Neuronal stem cell (in vitro differentiated cells): ENCODE measurements around the gene WBP2.

ENCODE experiments used
- DNase-seq: peaks from one replicate; pipeline ENCODE4 v3.0.0-alpha.2; 2013; ENCODE audit warnings: low spot score
- H2AFZ ChIP-seq: one replicate; pipeline ENCODE4 v1.6.1; 2013; ENCODE audit warnings: mild to moderate bottlenecking, low read length, inconsistent platforms
- H2AK5ac ChIP-seq: 2 replicates; pipeline ENCODE4 v1.6.1; 2013; ENCODE audit warnings: low read depth, mild to moderate bottlenecking, inconsistent platforms, low read length, moderate library complexity, mixed read lengths
- H2BK120ac ChIP-seq: 2 replicates; pipeline ENCODE4 v1.6.1; 2013; ENCODE audit warnings: low read depth, mild to moderate bottlenecking, inconsistent platforms, low read length, moderate library complexity, mixed read lengths
- H2BK12ac ChIP-seq: one replicate; pipeline ENCODE4 v1.6.1; 2013; ENCODE audit warnings: low read length, inconsistent platforms
- H2BK15ac ChIP-seq: 2 replicates; pipeline ENCODE4 v1.6.1; 2013; ENCODE audit warnings: mild to moderate bottlenecking, low read length, inconsistent platforms, mixed read lengths
- H2BK5ac ChIP-seq: one replicate; pipeline ENCODE4 v1.6.1; 2013; ENCODE audit warnings: inconsistent platforms, mild to moderate bottlenecking, low read length, moderate library complexity
- H3K14ac ChIP-seq: one replicate; pipeline ENCODE4 v1.6.1; 2013; ENCODE audit warnings: low read length, inconsistent platforms
- H3K18ac ChIP-seq: 2 replicates; pipeline ENCODE4 v1.6.1; 2013; ENCODE audit warnings: low read length, inconsistent platforms
- H3K23ac ChIP-seq: 2 replicates; pipeline ENCODE4 v1.6.1; 2013; ENCODE audit warnings: low read depth, mild to moderate bottlenecking, mixed read lengths, low read length, inconsistent platforms; ENCODE audit not compliant: poor library complexity
- H3K27ac ChIP-seq: replicated peaks from 3 replicates; pipeline ENCODE4 v1.5.1; 2013; ENCODE audit warnings: low read length, inconsistent platforms
- H3K27me3 ChIP-seq, 3 experiments: 2 replicates each; pipeline ENCODE4 v1.6.1; 2013; ENCODE audit warnings: low read length in 3 of 3, mild to moderate bottlenecking in 2 of 3, inconsistent platforms in 1 of 3, low read depth in 1 of 3, mixed read lengths in 1 of 3, moderate library complexity in 1 of 3; ENCODE audit not compliant: control insufficient read depth in 3 of 3, insufficient read depth in 3 of 3
- H3K36me3 ChIP-seq, 2 donors: replicated peaks in 1 of 2; 2 replicates each; pipeline ENCODE4 v1.6.1; 2013; ENCODE audit warnings: low read length in 2 of 2; ENCODE audit not compliant: control insufficient read depth in 2 of 2, insufficient read depth in 2 of 2
- H3K4ac ChIP-seq: 2 replicates; pipeline ENCODE4 v1.6.1; 2013; ENCODE audit warnings: inconsistent platforms, mild to moderate bottlenecking, low read length, moderate library complexity
- H3K4me1 ChIP-seq, 2 donors: 1 replicate in 1 of 2; 2 replicates in 1 of 2; pipeline ENCODE4 v1.6.1; 2013; ENCODE audit warnings: low read length in 2 of 2, low read depth in 1 of 2; ENCODE audit not compliant: control insufficient read depth in 2 of 2, insufficient read depth in 1 of 2
- H3K4me2 ChIP-seq: one replicate; pipeline ENCODE4 v1.6.1; 2013; ENCODE audit warnings: mild to moderate bottlenecking, low read length, inconsistent platforms; ENCODE audit not compliant: insufficient read depth, poor library complexity, severe bottlenecking
- H3K4me3 ChIP-seq, 2 donors: 2 replicates each; pipeline ENCODE4 v1.5.1; 2013; ENCODE audit warnings: low read length in 2 of 2, mild to moderate bottlenecking in 2 of 2, inconsistent platforms in 1 of 2, moderate library complexity in 1 of 2
- H3K79me1 ChIP-seq: one replicate; pipeline ENCODE4 v1.6.1; 2013; ENCODE audit warnings: low read depth, mild to moderate bottlenecking, inconsistent platforms, low read length, moderate library complexity
- H3K9ac ChIP-seq: one replicate; pipeline ENCODE4 v1.6.1; 2013; ENCODE audit warnings: mild to moderate bottlenecking, low read depth, low read length, inconsistent platforms; ENCODE audit not compliant: poor library complexity
- H3K9me3 ChIP-seq, 2 donors: replicated peaks in 1 of 2; 2 replicates each; pipeline versions ENCODE3 to v1.6.1; 2013; ENCODE audit warnings: low read length in 2 of 2, mild to moderate bottlenecking in 2 of 2, inconsistent platforms in 1 of 2, low read depth in 1 of 2, mixed read lengths in 1 of 2, moderate library complexity in 1 of 2; ENCODE audit not compliant: control insufficient read depth in 2 of 2, insufficient read depth in 1 of 2
- H4K8ac ChIP-seq: one replicate; pipeline ENCODE4 v1.6.1; 2013; ENCODE audit warnings: low read depth, mild to moderate bottlenecking, inconsistent platforms, low read length, moderate library complexity
- H4K91ac ChIP-seq: one replicate; pipeline ENCODE4 v1.6.1; 2013; ENCODE audit warnings: low read length, low read depth, mild to moderate bottlenecking, inconsistent platforms; ENCODE audit not compliant: poor library complexity
- WGBS, 2 donors: extraction: QIAGEN DNeasy Blood & Tissue Kit; methylation state at CpG; one replicate each; pipeline ENCODE4 v1.1.7; 2013; ENCODE audit warnings: missing lambda C conversion rate in 2 of 2, mixed read lengths in 1 of 2; ENCODE audit not compliant: insufficient read length in 2 of 2, insufficient replicate concordance in 1 of 2; ENCODE audit errors: extremely low coverage in 2 of 2; 5-methylcytosine and 5-hydroxymethylcytosine counted together

Gene WBP2

DNA sequence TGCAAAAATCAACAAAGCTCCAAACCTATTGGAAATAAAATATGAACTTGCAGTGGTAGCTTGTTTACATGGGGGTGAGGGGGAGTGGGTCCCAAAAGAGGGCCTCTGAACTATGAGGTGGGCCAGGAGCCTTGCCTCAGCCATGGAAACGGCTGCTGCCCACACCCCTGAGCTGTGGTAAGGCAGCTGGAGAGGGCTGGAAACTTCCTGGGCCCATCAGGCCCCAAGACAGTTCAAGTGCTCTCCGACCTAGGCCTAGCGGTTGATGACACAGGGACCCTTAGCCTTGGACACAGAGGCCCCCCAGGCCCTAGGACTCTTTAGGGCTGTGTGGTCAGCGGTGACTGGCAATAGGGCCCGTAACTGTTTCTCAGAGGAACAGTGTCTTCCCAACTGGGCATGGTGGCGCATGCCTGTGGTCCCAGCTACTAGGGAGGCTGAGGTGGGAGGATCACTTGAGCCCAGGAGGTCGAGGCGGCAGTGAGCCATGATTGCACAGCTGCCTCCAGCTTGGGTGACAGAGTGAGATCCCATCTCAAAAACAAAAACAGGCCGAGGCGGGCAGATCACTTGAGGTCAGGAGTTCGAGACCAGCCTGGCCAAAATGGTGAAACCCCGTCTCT is 29.3 kb downstream of the WBP2 start:
- Histone ChIP-seq H2BK120ac (no peak overlapping the region), H2BK12ac (no peak overlapping the region), H4K91ac (no peak overlapping the region), H3K4me1 (peaks cover 10 to 11% of the 10 kb centered on the region in 2 donors), H3K27me3 (no peaks in the 10 kb centered on the region), H2BK5ac (no peak overlapping the region), H3K4me2 (no peak overlapping the region), H3K23ac (peak overlapping the region; percentile 77), H3K79me1 (peaks cover 9% of the 10 kb centered on the region), H3K9me3 (no peaks in the 10 kb centered on the region), H3K9ac (no peak overlapping the region), H3K4ac (no peak overlapping the region), H3K18ac (no peak overlapping the region), H2AFZ (no peak overlapping the region), H3K14ac (no peak overlapping the region), H3K4me3 (no peak overlapping the region), H4K8ac (no peak overlapping the region), H3K27ac (no peak overlapping the region), H2AK5ac (no peak overlapping the region), H3K36me3 (peaks cover 39 to 56% of the 10 kb centered on the region in 2 donors), H2BK15ac (no peak overlapping the region)
- no peak for DNase-seq
- no CpG with 5 or more reads among the region's 12 CpGs for WGBS, 2 donors

DNA sequence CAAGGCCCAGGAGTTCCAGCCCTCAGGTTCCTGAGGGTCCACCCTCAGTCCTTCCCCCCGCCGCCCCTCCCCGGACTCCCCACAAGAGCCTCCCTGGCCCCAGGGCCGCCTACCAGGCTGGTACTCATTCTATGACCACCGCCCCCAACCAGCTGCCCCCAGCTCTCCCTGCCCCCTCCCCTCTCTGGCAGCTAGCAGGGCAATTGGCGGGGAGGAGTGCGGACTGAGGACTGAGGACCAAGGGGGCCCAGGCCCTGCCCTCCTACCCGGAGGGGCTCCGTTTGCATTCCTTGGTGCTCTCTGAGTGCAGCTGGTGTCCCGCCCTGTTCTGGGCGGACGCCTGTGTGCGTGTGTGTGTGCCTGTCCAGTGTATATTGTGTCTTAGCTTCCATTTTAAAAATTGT is 30.0 kb downstream of the WBP2 start:
- no peak overlapping the region for H2BK15ac ChIP-seq
- no peak overlapping the region for H4K8ac ChIP-seq
- H3K9me3 ChIP-seq, result no peaks in the 10 kb centered on the region
- H3K23ac ChIP-seq, result no peak overlapping the region
- no peak for DNase-seq
- peaks cover 9% of the 10 kb centered on the region for H3K79me1 ChIP-seq
- H2AFZ ChIP-seq, result no peak overlapping the region
- no peak overlapping the region for H4K91ac ChIP-seq
- H3K18ac ChIP-seq, result no peak overlapping the region
- no peak overlapping the region for H3K14ac ChIP-seq
- no peak overlapping the region for H3K4me2 ChIP-seq
- no peak overlapping the region for H3K9ac ChIP-seq
- H2AK5ac ChIP-seq, result no peak overlapping the region
- H2BK120ac ChIP-seq, result no peak overlapping the region
- H2BK5ac ChIP-seq, result no peak overlapping the region
- H3K36me3 ChIP-seq, result peaks cover 47 to 63% of the 10 kb centered on the region in 2 donors
- no peak overlapping the region for H2BK12ac ChIP-seq
- H3K27ac ChIP-seq, result no peak overlapping the region
- no peak overlapping the region for H3K4me3 ChIP-seq
- no CpG with 5 or more reads among the region's 13 CpGs for WGBS, 2 donors
- H3K27me3 ChIP-seq, result no peaks in the 10 kb centered on the region
- no peak overlapping the region for H3K4ac ChIP-seq
- peaks cover 6 to 11% of the 10 kb centered on the region in 2 donors for H3K4me1 ChIP-seq

DNA sequence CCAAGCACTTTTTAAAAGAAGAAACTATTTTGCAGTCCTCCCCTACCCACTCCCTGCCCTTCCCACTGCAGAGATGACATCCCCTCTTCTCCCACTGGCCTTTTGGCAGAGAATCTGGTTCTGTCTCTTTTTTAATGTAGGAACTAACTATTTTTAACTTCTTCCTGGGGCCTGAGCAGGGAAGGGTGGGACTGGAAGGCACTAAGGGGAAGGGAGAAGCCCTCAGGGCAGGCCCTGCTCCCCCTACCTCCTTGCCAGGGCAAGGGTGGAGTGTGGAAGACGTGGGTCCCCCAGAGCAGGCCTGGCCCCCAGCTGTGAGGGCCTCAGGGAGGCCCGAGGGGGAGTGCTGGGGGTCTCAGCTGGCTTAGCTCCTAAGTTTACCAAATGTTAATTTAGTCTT is 30.5 kb downstream of the WBP2 start:
- Histone ChIP-seq H3K14ac (no peak overlapping the region), H3K27me3 (no peaks in the 10 kb centered on the region), H3K4me1 (peaks cover 6 to 11% of the 10 kb centered on the region in 2 donors), H3K79me1 (peaks cover 9% of the 10 kb centered on the region), H3K18ac (no peak overlapping the region), H4K91ac (no peak overlapping the region), H2BK5ac (no peak overlapping the region), H2AFZ (no peak overlapping the region), H3K9ac (no peak overlapping the region), H3K4me3 (no peak overlapping the region), H3K23ac (no peak overlapping the region), H3K36me3 (peaks cover 51 to 68% of the 10 kb centered on the region in 2 donors), H3K9me3 (no peaks in the 10 kb centered on the region), H3K27ac (no peak overlapping the region), H3K4me2 (no peak overlapping the region), H2BK12ac (no peak overlapping the region), H2BK120ac (no peak overlapping the region), H4K8ac (no peak overlapping the region), H2AK5ac (no peak overlapping the region), H3K4ac (no peak overlapping the region), H2BK15ac (no peak overlapping the region)
- DNase-seq, result no peak
- no CpG with 5 or more reads among the region's 2 CpGs for WGBS, 2 donors

DNA sequence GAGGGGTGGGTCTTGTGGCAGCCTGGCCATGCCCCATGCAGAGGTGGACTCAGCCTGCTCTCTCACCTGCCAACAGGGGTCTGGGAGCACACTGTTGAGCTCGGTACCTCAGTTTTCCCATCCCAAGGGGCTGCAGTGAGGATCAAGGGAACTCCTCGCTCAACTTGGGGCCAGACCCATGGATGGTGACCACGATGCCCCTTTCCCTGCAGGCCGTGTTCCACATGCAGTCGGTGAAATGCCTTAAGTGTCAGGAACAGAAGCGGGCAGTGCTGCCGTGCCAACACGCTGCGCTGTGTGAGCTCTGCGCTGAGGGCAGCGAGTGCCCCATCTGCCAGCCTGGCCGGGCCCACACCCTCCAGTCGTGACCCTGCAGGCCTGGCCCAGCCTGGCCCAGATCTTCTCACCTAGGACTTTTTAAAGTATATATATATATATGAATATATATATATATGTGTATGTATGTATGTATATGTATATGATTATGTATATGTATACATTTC is 31.0 kb downstream of the WBP2 start:
- Histone ChIP-seq H2AK5ac (no peak overlapping the region), H4K91ac (no peak overlapping the region), H3K4ac (no peak overlapping the region), H2BK15ac (no peak overlapping the region), H2AFZ (no peak overlapping the region), H3K27me3 (no peaks in the 10 kb centered on the region), H3K18ac (no peak overlapping the region), H3K36me3 (peaks cover 56 to 73% of the 10 kb centered on the region in 2 donors), H3K27ac (no peak overlapping the region), H3K79me1 (peaks cover 9% of the 10 kb centered on the region), H3K4me2 (no peak overlapping the region), H3K14ac (no peak overlapping the region), H2BK5ac (no peak overlapping the region), H2BK120ac (no peak overlapping the region), H3K4me3 (no peak overlapping the region), H3K4me1 (peaks cover 6 to 11% of the 10 kb centered on the region in 2 donors), H2BK12ac (no peak overlapping the region), H3K9me3 (no peaks in the 10 kb centered on the region), H3K23ac (no peak overlapping the region), H4K8ac (no peak overlapping the region), H3K9ac (peak overlapping the region; percentile 63)
- no CpG with 5 or more reads among the region's 13 CpGs for WGBS, 2 donors
- DNase-seq, result no peak
